Muscle layer of duodenum (tissue), 2 donors: ENCODE data around the gene FADS6.

Source experiments
- H3K27ac ChIP-seq: one replicate; pipeline ENCODE4 v1.7.0; 2013; ENCODE audit warnings: mild to moderate bottlenecking, low read length
- H3K27me3 ChIP-seq: one replicate; pipeline ENCODE4 v1.7.0; 2013; ENCODE audit warnings: low read depth, mild to moderate bottlenecking, control low read depth, low read length
- H3K36me3 ChIP-seq, 2 donors: one replicate each; pipeline ENCODE4 v1.7.0; 2013; ENCODE audit warnings: low read length in 2 of 2, control low read depth in 1 of 2, mild to moderate bottlenecking in 1 of 2; ENCODE audit not compliant: insufficient read depth in 2 of 2, control insufficient read depth in 1 of 2
- H3K4me1 ChIP-seq, 2 donors: one replicate each; pipeline ENCODE4 v1.7.0; 2013; ENCODE audit warnings: low read length in 2 of 2, mild to moderate bottlenecking in 2 of 2, control low read depth in 1 of 2, moderate library complexity in 1 of 2; ENCODE audit not compliant: insufficient read depth in 2 of 2, control insufficient read depth in 1 of 2
- H3K4me3 ChIP-seq, 2 donors: one replicate each; pipeline ENCODE4 v1.7.0; 2013; ENCODE audit warnings: low read length in 2 of 2, low read depth in 1 of 2, mild to moderate bottlenecking in 1 of 2
- H3K9me3 ChIP-seq, 2 donors: one replicate each; pipeline ENCODE4 v1.7.0; 2013; ENCODE audit warnings: low read length in 2 of 2, control low read depth in 1 of 2, mild to moderate bottlenecking in 1 of 2; ENCODE audit not compliant: control insufficient read depth in 1 of 2
- donor health status: healthy.

Gene FADS6

GRCh38 chr17:74843352-74843627 lies 50.1 kb downstream of the FADS6 start:
- Histone ChIP-seq H3K9me3 (no peaks in the 10 kb centered on the region), H3K4me3 (no peak overlapping the region), H3K36me3 (no peaks in the 10 kb centered on the region), H3K27me3 (no peaks in the 10 kb centered on the region), H3K27ac (no peak overlapping the region), H3K4me1 (peaks cover 10 to 29% of the 10 kb centered on the region in 2 donors)

GRCh38 chr17:74842599-74843351 lies 50.7 kb downstream of the FADS6 start:
- no peak overlapping the region for H3K27ac ChIP-seq
- peaks cover 10 to 29% of the 10 kb centered on the region in 2 donors for H3K4me1 ChIP-seq
- no peaks in the 10 kb centered on the region for H3K9me3 ChIP-seq
- H3K4me3 ChIP-seq = peak overlapping the region in 1 of 2 donors; percentile 53
- H3K27me3 ChIP-seq = no peaks in the 10 kb centered on the region
- H3K36me3 ChIP-seq = no peaks in the 10 kb centered on the region

- Histone ChIP-seq H3K36me3 (peaks cover 0 to 4% of the 10 kb centered on the region in 2 donors), H3K4me1 (peaks cover 10 to 29% of the 10 kb centered on the region in 2 donors), H3K4me3 (peak overlapping the region in 1 of 2 donors; percentile 53), H3K27ac (no peak overlapping the region), H3K9me3 (no peaks in the 10 kb centered on the region), H3K27me3 (no peaks in the 10 kb centered on the region)
These were observed 51.3 kb downstream of the FADS6 start for GRCh38 chr17:74842146-74842598.

GRCh38 chr17:74840989-74841666 lies 52.3 kb downstream of the FADS6 start:
- H3K4me1 ChIP-seq = peaks cover 10 to 29% of the 10 kb centered on the region in 2 donors
- no peak overlapping the region for H3K27ac ChIP-seq

GRCh38 chr17:74839990-74840852 lies 53.2 kb downstream of the FADS6 start:
- H3K4me1 ChIP-seq = peaks cover 10 to 29% of the 10 kb centered on the region in 2 donors
- H3K27ac ChIP-seq = no peak overlapping the region

More at GRCh38 chr17:74840989-74841666, 52.3 kb downstream of the FADS6 start:
- no peak overlapping the region for H3K4me3 ChIP-seq
- H3K27me3 ChIP-seq = no peaks in the 10 kb centered on the region
- H3K9me3 ChIP-seq = no peaks in the 10 kb centered on the region
- peaks cover 8 to 10% of the 10 kb centered on the region in 2 donors for H3K36me3 ChIP-seq

GRCh38 chr17:74838274-74838673 lies 55.2 kb downstream of the FADS6 start:
- Histone ChIP-seq H3K4me3 (no peak overlapping the region), H3K4me1 (peaks cover 10 to 29% of the 10 kb centered on the region in 2 donors), H3K36me3 (peaks cover 8 to 22% of the 10 kb centered on the region in 2 donors), H3K27ac (no peak overlapping the region), H3K27me3 (no peaks in the 10 kb centered on the region), H3K9me3 (no peaks in the 10 kb centered on the region)

More at GRCh38 chr17:74839990-74840852, 53.2 kb downstream of the FADS6 start:
- peaks cover 8 to 19% of the 10 kb centered on the region in 2 donors for H3K36me3 ChIP-seq
- H3K9me3 ChIP-seq = no peaks in the 10 kb centered on the region
- H3K27me3 ChIP-seq = no peaks in the 10 kb centered on the region
- no peak overlapping the region for H3K4me3 ChIP-seq

- no peaks in the 10 kb centered on the region for H3K9me3 ChIP-seq
- no peak overlapping the region for H3K4me3 ChIP-seq
- no peaks in the 10 kb centered on the region for H3K27me3 ChIP-seq
- H3K36me3 ChIP-seq = peaks cover 8 to 22% of the 10 kb centered on the region in 2 donors
- H3K4me1 ChIP-seq = peaks cover 7 to 21% of the 10 kb centered on the region in 2 donors
- no peak overlapping the region for H3K27ac ChIP-seq
These were observed 56.6 kb downstream of the FADS6 start for GRCh38 chr17:74836691-74837467.

- Histone ChIP-seq H3K4me3 (no peak overlapping the region), H3K27ac (no peak overlapping the region), H3K27me3 (no peaks in the 10 kb centered on the region), H3K4me1 (peaks cover 4 to 14% of the 10 kb centered on the region in 2 donors), H3K9me3 (no peaks in the 10 kb centered on the region), H3K36me3 (peaks cover 8 to 22% of the 10 kb centered on the region in 2 donors)
These were observed 57.2 kb downstream of the FADS6 start for GRCh38 chr17:74836191-74836590.

GRCh38 chr17:74833501-74834377 lies 59.7 kb downstream of the FADS6 start:
- Histone ChIP-seq H3K27me3 (no peaks in the 10 kb centered on the region), H3K9me3 (no peaks in the 10 kb centered on the region), H3K4me3 (no peak overlapping the region), H3K36me3 (peaks cover 8 to 40% of the 10 kb centered on the region in 2 donors), H3K27ac (no peak overlapping the region), H3K4me1 (no peaks in the 10 kb centered on the region)

- H3K36me3 ChIP-seq = peaks cover 8 to 39% of the 10 kb centered on the region in 2 donors
- no peaks in the 10 kb centered on the region for H3K4me1 ChIP-seq
- H3K9me3 ChIP-seq = no peaks in the 10 kb centered on the region
- H3K27ac ChIP-seq = no peak overlapping the region
- H3K27me3 ChIP-seq = no peaks in the 10 kb centered on the region
- H3K4me3 ChIP-seq = no peak overlapping the region
These were observed 61.0 kb downstream of the FADS6 start for GRCh38 chr17:74832421-74832820.
